Measurements from ENCODE around the gene CCDC97.

The CCDC97 gene

DNA sequence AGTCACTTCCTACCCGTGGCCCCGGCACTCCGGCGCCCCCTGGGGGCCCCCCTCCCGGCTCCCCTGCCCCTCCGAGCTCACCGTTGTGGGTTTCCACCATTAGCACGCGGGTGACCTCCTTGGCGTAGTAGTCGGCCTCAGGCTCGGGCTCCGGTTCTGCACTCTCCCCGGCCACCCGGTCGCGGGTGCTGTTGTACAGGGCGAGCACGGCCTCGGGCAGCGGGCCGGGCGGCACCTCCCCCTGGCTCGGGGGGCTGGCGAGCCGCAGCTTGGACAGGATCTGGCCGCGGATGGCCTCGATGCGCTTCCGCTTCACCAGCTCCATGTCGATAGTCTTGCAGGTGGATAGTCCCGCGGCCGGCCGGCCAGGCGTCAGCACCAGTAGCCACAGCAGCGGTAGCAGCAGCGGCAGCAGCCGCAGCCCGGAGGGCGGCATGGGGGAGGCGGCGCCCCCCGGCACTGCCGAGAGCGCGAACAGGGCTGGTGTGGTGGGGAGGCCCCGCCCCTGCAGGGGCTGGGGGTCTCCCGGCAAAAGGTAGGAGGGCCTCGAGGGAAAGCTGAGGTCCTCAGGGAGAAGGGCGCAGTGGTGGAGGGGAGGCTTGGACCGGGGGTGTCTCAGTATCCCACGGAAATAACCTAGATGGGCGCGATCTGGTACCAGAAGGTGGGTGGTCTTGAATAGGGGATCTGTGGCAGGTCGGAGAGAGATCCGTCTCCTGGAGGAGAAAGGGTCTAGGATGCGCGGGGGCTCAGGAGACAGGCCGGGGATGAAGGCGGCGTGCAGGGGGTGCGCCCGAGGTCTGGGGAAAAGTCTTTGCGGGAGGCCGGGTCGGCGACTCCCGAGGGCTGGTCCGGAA lies 42.9 kb downstream of the CCDC97 start:
- H3K27ac Mint-ChIP-seq, result peak overlapping the region; percentile 16
- peak; percentile 32 for TF ChIP-seq CTCF (IDR thresholded peaks at IDR 0.05)
- peaks cover 35% of the 10 kb centered on the region for H3K4me1 Mint-ChIP-seq
- DNase-seq, result peak; percentile 75
- H3K4me3 Mint-ChIP-seq, result peak overlapping the region; percentile 88
- no peaks in the 10 kb centered on the region for H3K9me3 Mint-ChIP-seq
- peaks cover 9% of the 10 kb centered on the region for H3K36me3 Mint-ChIP-seq (ENCODE audit: low read depth)
- H3K27me3 Mint-ChIP-seq (ENCODE audit: low read depth, poor library complexity), result peaks cover 7% of the 10 kb centered on the region

- Mint-ChIP-seq H3K4me1 (peaks cover 35% of the 10 kb centered on the region), H3K27ac (peak within 1 kb of the TSS; percentile 16), H3K27me3 (ENCODE audit: low read depth, poor library complexity) (peaks cover 7% of the 10 kb centered on the region), H3K4me3 (peak within 1 kb of the TSS; percentile 88), H3K9me3 (no peaks in the 10 kb centered on the region), H3K36me3 (ENCODE audit: low read depth) (peaks cover 4% of the 10 kb centered on the region)
- peak; percentile 70 for TF ChIP-seq CTCF (IDR thresholded peaks at IDR 0.05)
- DNase-seq, result peak; percentile 81
Measured at GRCh38 chr19:41353466-41354342, 43.7 kb downstream of the CCDC97 start, which contains the start of gene TGFB1. Gene TGFB1, minus strand, starts transcription at chr19:41353922. Its CDS starts 878 bp downstream, at chr19:41353044.

GRCh38 chr19:41354343-41354953 lies 44.5 kb downstream of the CCDC97 start:
- no peak for TF ChIP-seq CTCF (IDR thresholded peaks at IDR 0.05)

GRCh38 chr19:41355035-41355434 lies 45.1 kb downstream of the CCDC97 start:
- H3K9me3 Mint-ChIP-seq, result no peaks in the 10 kb centered on the region
- no peaks in the 10 kb centered on the region for H3K36me3 Mint-ChIP-seq (ENCODE audit: low read depth)

More at GRCh38 chr19:41354343-41354953, 44.5 kb downstream of the CCDC97 start:
- Mint-ChIP-seq H3K27me3 (ENCODE audit: low read depth, poor library complexity) (peaks cover 7% of the 10 kb centered on the region), H3K27ac (no peak overlapping the region), H3K9me3 (no peaks in the 10 kb centered on the region), H3K4me1 (peaks cover 35% of the 10 kb centered on the region), H3K4me3 (peak overlapping the region; percentile 88), H3K36me3 (ENCODE audit: low read depth) (no peaks in the 10 kb centered on the region)
- DNase-seq, result no peak

GRCh38 chr19:41355802-41356201 lies 45.8 kb downstream of the CCDC97 start:
- peak overlapping the region; percentile 15 for H3K27ac Mint-ChIP-seq
- no peaks in the 10 kb centered on the region for H3K9me3 Mint-ChIP-seq
- peaks cover 26% of the 10 kb centered on the region for H3K4me1 Mint-ChIP-seq
- H3K4me3 Mint-ChIP-seq, result no peak overlapping the region
- peaks cover 7% of the 10 kb centered on the region for H3K27me3 Mint-ChIP-seq (ENCODE audit: low read depth, poor library complexity)
- no peaks in the 10 kb centered on the region for H3K36me3 Mint-ChIP-seq (ENCODE audit: low read depth)
- DNase-seq, result no peak
- no peak for TF ChIP-seq CTCF (IDR thresholded peaks at IDR 0.05)

More at GRCh38 chr19:41355035-41355434, 45.1 kb downstream of the CCDC97 start:
- peaks cover 30% of the 10 kb centered on the region for H3K4me1 Mint-ChIP-seq
- peak overlapping the region; percentile 71 for H3K4me3 Mint-ChIP-seq
- no peak overlapping the region for H3K27ac Mint-ChIP-seq
- no peak for TF ChIP-seq CTCF (IDR thresholded peaks at IDR 0.05)
- peaks cover 7% of the 10 kb centered on the region for H3K27me3 Mint-ChIP-seq (ENCODE audit: low read depth, poor library complexity)
- DNase-seq, result no peak
